ENCODE data around the gene SULF2. TPM values are rescaled to one million over a fixed set of nuclear protein-coding genes. Genes with fewer than 3 reads are reported as not detected.
A peak's percentile ranks its signal among the peaks of the same experiment; 100 is the strongest.
"Not testable (repeated sequence)": the region's sequence is repeated elsewhere in the genome, so short reads cannot be mapped to it uniquely, and the experiment has no call there.

The SULF2 gene
- 100 to 1,000 TPM in 1 of 2 donors, 10 to 100 TPM in 1; 78.8 to 190 TPM for total RNA-seq
- polyA plus RNA-seq (ENCODE audit: insufficient read length in 2 of 2) = 100 to 1,000 TPM; 234 to 350 TPM
- long read RNA-seq, donor 1, full-length matches to known transcripts = 6 of 36 reads
- long read RNA-seq, donor 1, partial matches to known transcripts = 21 of 36 reads
- long read RNA-seq, donor 1, other reads (novel, unspliced or antisense) = 9 of 36 reads
- long read RNA-seq, donor 2, full-length matches to known transcripts = 2 of 32 reads
- long read RNA-seq, donor 2, partial matches to known transcripts = 30 of 32 reads
- long read RNA-seq, donor 2, other reads (novel, unspliced or antisense) = 0 of 32 reads
- long read RNA-seq, donor 3, full-length matches to known transcripts = 13 of 96 reads
- long read RNA-seq, donor 3, partial matches to known transcripts = 83 of 96 reads
- long read RNA-seq, donor 3, other reads (novel, unspliced or antisense) = 0 of 96 reads
- long read RNA-seq, donor 4 = 0 reads

GRCh38 chr20:47785311-47785853 is at the start of gene SULF2:
TSS of gene SULF2 (minus strand) at chr20:47785481. CDS start at chr20:47757363, 28,118 bp downstream.
- H3K36me3 ChIP-seq (ENCODE audit: control insufficient read depth, insufficient read depth, low read length) = peaks cover 7% of the 10 kb centered on the region
- H3K9me3 ChIP-seq (ENCODE audit: control insufficient read depth, insufficient read depth, low read length) = no peaks in the 10 kb centered on the region
- H3K27ac ChIP-seq (ENCODE audit: low read depth, low read length) = peak within 1 kb of the TSS; percentile 92
- under 1% methylated on average over 68 of the region's 82 CpGs for WGBS (ENCODE audit: insufficient coverage)
- peak in 2 of 6 donors; percentile 67 to 68 for DNase-seq (ENCODE audit: low read depth in 4 of 6, low spot score in 6 of 6)
- H3K27me3 ChIP-seq (ENCODE audit: control insufficient read depth, insufficient read depth, low read length) = peaks cover 23% of the 10 kb centered on the region
- peaks cover 58% of the 10 kb centered on the region for H3K4me1 ChIP-seq (ENCODE audit: control insufficient read depth, insufficient read depth, low read length)
- peak within 1 kb of the TSS; percentile 57 for H3K4me3 ChIP-seq (ENCODE audit: low read depth, low read length)

- not testable (repeated sequence) for H3K27me3 ChIP-seq (ENCODE audit: control insufficient read depth, insufficient read depth, low read length); H3K4me3 ChIP-seq (ENCODE audit: low read depth, low read length); H3K27ac ChIP-seq (ENCODE audit: low read depth, low read length); DNase-seq (ENCODE audit: low read depth in 4 of 6, low spot score in 6 of 6); H3K9me3 ChIP-seq (ENCODE audit: control insufficient read depth, insufficient read depth, low read length); H3K4me1 ChIP-seq (ENCODE audit: control insufficient read depth, insufficient read depth, low read length); H3K36me3 ChIP-seq (ENCODE audit: control insufficient read depth, insufficient read depth, low read length)
- WGBS (ENCODE audit: insufficient coverage) = no CpG with 5 or more reads among the region's 7 CpGs
Observed at GRCh38 chr20:47831675-47832074, 46.4 kb upstream of the SULF2 start.

- not testable (repeated sequence) for H3K27me3 ChIP-seq (ENCODE audit: control insufficient read depth, insufficient read depth, low read length); H3K4me3 ChIP-seq (ENCODE audit: low read depth, low read length); H3K36me3 ChIP-seq (ENCODE audit: control insufficient read depth, insufficient read depth, low read length); H3K9me3 ChIP-seq (ENCODE audit: control insufficient read depth, insufficient read depth, low read length); H3K27ac ChIP-seq (ENCODE audit: low read depth, low read length); H3K4me1 ChIP-seq (ENCODE audit: control insufficient read depth, insufficient read depth, low read length); DNase-seq (ENCODE audit: low read depth in 4 of 6, low spot score in 6 of 6)
- 0% methylated on average over 1 of the region's 8 CpGs for WGBS (ENCODE audit: insufficient coverage)
Observed at GRCh38 chr20:47826716-47827115, 41.4 kb upstream of the SULF2 start.

- WGBS (ENCODE audit: insufficient coverage) = 82% methylated on average over 3 of the region's 18 CpGs
- H3K27ac ChIP-seq (ENCODE audit: low read depth, low read length); DNase-seq (ENCODE audit: low read depth in 4 of 6, low spot score in 6 of 6): not testable (repeated sequence)
Observed at GRCh38 chr20:47826006-47826405, 40.7 kb upstream of the SULF2 start.

GRCh38 chr20:47825011-47825762 is 39.9 kb upstream of the SULF2 start:
- no peak for DNase-seq (ENCODE audit: low read depth in 4 of 6, low spot score in 6 of 6)
- no peaks in the 10 kb centered on the region for H3K4me1 ChIP-seq (ENCODE audit: control insufficient read depth, insufficient read depth, low read length)
- no peaks in the 10 kb centered on the region for H3K9me3 ChIP-seq (ENCODE audit: control insufficient read depth, insufficient read depth, low read length)
- H3K36me3 ChIP-seq (ENCODE audit: control insufficient read depth, insufficient read depth, low read length) = no peaks in the 10 kb centered on the region
- no peak overlapping the region for H3K27ac ChIP-seq (ENCODE audit: low read depth, low read length)
- 89% methylated on average over 9 of the region's 12 CpGs for WGBS (ENCODE audit: insufficient coverage)
- peaks cover 3% of the 10 kb centered on the region for H3K27me3 ChIP-seq (ENCODE audit: control insufficient read depth, insufficient read depth, low read length)
- H3K4me3 ChIP-seq (ENCODE audit: low read depth, low read length) = no peak overlapping the region

More at GRCh38 chr20:47826006-47826405, 40.7 kb upstream of the SULF2 start:
- not testable (repeated sequence) for H3K4me3 ChIP-seq (ENCODE audit: low read depth, low read length); H3K27me3 ChIP-seq (ENCODE audit: control insufficient read depth, insufficient read depth, low read length); H3K9me3 ChIP-seq (ENCODE audit: control insufficient read depth, insufficient read depth, low read length); H3K4me1 ChIP-seq (ENCODE audit: control insufficient read depth, insufficient read depth, low read length); H3K36me3 ChIP-seq (ENCODE audit: control insufficient read depth, insufficient read depth, low read length)

GRCh38 chr20:47823941-47824340 is 38.7 kb upstream of the SULF2 start:
- H3K4me1 ChIP-seq (ENCODE audit: control insufficient read depth, insufficient read depth, low read length); DNase-seq (ENCODE audit: low read depth in 4 of 6, low spot score in 6 of 6); H3K27ac ChIP-seq (ENCODE audit: low read depth, low read length); H3K36me3 ChIP-seq (ENCODE audit: control insufficient read depth, insufficient read depth, low read length); H3K27me3 ChIP-seq (ENCODE audit: control insufficient read depth, insufficient read depth, low read length); H3K9me3 ChIP-seq (ENCODE audit: control insufficient read depth, insufficient read depth, low read length); H3K4me3 ChIP-seq (ENCODE audit: low read depth, low read length): not testable (repeated sequence)
- 97% methylated on average over 10 of the region's 12 CpGs for WGBS (ENCODE audit: insufficient coverage)

- no peak for DNase-seq (ENCODE audit: low read depth in 4 of 6, low spot score in 6 of 6)
- Histone ChIP-seq H3K4me3 (ENCODE audit: low read depth, low read length) (no peak overlapping the region), H3K27me3 (ENCODE audit: control insufficient read depth, insufficient read depth, low read length) (peaks cover 3% of the 10 kb centered on the region), H3K27ac (ENCODE audit: low read depth, low read length) (no peak overlapping the region), H3K36me3 (ENCODE audit: control insufficient read depth, insufficient read depth, low read length) (no peaks in the 10 kb centered on the region), H3K4me1 (ENCODE audit: control insufficient read depth, insufficient read depth, low read length) (peaks cover 8% of the 10 kb centered on the region), H3K9me3 (ENCODE audit: control insufficient read depth, insufficient read depth, low read length) (no peaks in the 10 kb centered on the region)
- WGBS (ENCODE audit: insufficient coverage) = 71% methylated on average over 8 of the region's 13 CpGs
Observed at GRCh38 chr20:47821481-47822100, 36.3 kb upstream of the SULF2 start.

GRCh38 chr20:47818996-47819609 is 33.8 kb upstream of the SULF2 start:
- no peaks in the 10 kb centered on the region for H3K36me3 ChIP-seq (ENCODE audit: control insufficient read depth, insufficient read depth, low read length)
- DNase-seq (ENCODE audit: low read depth in 4 of 6, low spot score in 6 of 6) = no peak
- H3K9me3 ChIP-seq (ENCODE audit: control insufficient read depth, insufficient read depth, low read length) = no peaks in the 10 kb centered on the region
- whole genome bisulfite sequencing (ENCODE audit: insufficient coverage) = 82% methylated on average over 5 of the region's 14 CpGs
- no peak overlapping the region for H3K4me3 ChIP-seq (ENCODE audit: low read depth, low read length)
- peaks cover 8% of the 10 kb centered on the region for H3K4me1 ChIP-seq (ENCODE audit: control insufficient read depth, insufficient read depth, low read length)
- H3K27me3 ChIP-seq (ENCODE audit: control insufficient read depth, insufficient read depth, low read length) = peaks cover 3% of the 10 kb centered on the region
- H3K27ac ChIP-seq (ENCODE audit: low read depth, low read length) = no peak overlapping the region

- Histone ChIP-seq H3K27me3 (ENCODE audit: control insufficient read depth, insufficient read depth, low read length) (peaks cover 3% of the 10 kb centered on the region), H3K36me3 (ENCODE audit: control insufficient read depth, insufficient read depth, low read length) (no peaks in the 10 kb centered on the region), H3K9me3 (ENCODE audit: control insufficient read depth, insufficient read depth, low read length) (no peaks in the 10 kb centered on the region), H3K27ac (ENCODE audit: low read depth, low read length) (no peak overlapping the region), H3K4me1 (ENCODE audit: control insufficient read depth, insufficient read depth, low read length) (peaks cover 8% of the 10 kb centered on the region), H3K4me3 (ENCODE audit: low read depth, low read length) (no peak overlapping the region)
- DNase-seq (ENCODE audit: low read depth in 4 of 6, low spot score in 6 of 6) = no peak
- 82% methylated on average over 7 of the region's 7 CpGs for WGBS (ENCODE audit: insufficient coverage)
Observed at GRCh38 chr20:47818466-47818865, 33.2 kb upstream of the SULF2 start.

All from spinal cord (tissue), 10 donors.